Measurements from ENCODE around the gene SMNDC1.

DNA sequence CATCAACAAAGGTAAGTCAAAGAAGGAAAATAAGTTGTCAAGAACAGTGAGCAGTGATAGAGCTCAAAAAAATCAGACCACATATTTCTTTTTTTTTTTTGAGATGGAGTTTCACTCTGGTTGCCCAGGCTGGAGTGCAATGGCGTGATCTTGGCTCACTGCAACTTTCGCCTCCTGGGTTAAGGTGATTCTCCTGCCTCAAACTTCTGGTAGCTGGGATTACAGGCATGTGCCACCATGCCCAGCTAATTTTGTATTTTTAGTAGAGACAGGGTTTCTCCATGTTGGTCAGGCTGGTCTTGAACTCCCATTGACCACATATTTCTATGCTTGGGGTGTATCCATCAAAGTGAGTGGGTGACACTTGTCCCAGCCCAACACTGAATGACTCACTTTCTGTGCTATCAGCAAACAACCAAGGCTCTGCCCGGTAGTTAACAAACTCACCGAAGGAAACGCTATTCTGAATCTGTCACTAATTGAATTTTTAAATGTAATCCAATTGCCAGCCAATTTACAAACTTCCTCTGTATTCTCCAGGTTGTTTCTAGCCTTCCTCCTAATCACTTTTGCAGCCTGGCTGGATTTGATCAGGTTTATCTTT lies 19.6 kb upstream of the SMNDC1 start:
- TF ChIP-seq RAD21 (IDR thresholded peaks at IDR 0.05; ENCODE audit: low read length) (no peak), MXI1 (IDR thresholded peaks at IDR 0.05; ENCODE audit: borderline replicate concordance, low read depth, low read length) (no peak)
